Measurements from ENCODE around the gene HOXC4.

Gene HOXC4
- total RNA-seq, result 0 to 1.8 (median 0) reads per million in 17 experiments

DNA sequence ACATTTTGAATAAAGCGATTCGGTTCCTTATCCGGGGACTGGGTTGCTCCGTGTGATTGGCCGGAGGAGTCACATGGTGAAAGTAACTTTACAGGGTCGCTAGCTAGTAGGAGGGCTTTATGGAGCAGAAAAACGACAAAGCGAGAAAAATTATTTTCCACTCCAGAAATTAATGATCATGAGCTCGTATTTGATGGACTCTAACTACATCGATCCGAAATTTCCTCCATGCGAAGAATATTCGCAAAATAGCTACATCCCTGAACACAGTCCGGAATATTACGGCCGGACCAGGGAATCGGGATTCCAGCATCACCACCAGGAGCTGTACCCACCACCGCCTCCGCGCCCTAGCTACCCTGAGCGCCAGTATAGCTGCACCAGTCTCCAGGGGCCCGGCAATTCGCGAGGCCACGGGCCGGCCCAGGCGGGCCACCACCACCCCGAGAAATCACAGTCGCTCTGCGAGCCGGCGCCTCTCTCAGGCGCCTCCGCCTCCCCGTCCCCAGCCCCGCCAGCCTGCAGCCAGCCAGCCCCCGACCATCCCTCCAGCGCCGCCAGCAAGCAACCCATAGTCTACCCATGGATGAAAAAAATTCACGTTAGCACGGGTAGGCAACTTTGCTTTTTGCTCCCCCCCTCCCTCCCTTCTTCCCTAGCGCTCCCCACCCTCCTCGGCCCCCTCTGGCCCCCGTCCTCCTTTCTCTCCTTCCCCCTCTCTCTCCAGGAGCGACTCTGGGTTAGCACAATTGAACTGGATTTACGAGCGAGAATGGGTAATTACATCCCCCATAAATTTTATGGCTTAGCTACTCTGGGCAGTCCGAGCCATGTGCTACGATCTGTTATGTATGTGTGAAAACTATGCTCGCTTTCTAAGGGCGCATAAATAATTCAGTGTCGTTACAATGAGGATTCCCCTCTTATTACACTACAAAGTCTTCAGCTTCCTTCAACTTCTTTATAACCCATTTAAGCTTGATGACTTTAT is at the start of gene HOXC4:
Gene HOXC4, plus strand, starts transcription at position 85 of the 991 bp plus-strand sequence. Its CDS starts 88 bp downstream, at position 173.
- DNase-seq, result no peak

DNA sequence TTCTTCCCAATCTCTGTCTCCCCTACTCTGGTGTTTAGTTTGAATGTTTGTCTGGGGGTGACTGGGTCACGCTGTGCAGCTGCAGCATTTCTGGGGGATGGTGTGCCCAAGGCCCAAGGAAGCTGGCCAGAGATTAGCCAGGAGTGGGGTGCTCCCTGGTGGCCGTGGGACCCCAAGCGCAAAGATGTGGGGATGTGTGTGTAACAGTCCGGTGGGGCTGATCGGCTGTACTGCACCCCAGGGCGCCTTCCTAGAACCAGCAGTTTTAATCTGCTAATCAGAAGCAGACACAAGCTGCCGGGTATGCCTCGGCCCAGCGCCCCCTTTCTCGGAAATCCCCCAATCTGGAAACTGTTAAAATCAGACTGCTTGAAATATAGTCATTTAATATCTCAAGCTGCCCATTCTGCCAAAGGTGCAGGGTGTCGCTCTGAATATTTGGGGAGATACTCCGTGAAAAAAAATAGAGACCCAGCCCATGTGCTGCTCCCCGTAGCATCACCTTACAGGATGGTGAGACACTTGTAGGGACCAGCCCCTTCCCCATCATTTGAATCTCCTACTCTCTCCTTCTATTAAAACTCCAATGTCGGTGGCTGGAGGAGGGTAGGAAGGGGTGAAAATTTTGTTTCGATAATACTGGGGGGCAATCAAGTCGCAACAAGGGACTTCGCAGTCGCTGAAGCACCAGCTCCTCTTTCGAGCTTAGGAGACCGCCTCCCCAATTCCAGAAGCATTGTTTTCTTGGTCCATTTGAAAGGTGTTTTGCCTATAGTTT is 49.4 kb upstream of the HOXC4 start:
- DNase-seq, result no peak

GRCh38 chr12:54004841-54005530 is 48.6 kb upstream of the HOXC4 start:
- no peak for DNase-seq

GRCh38 chr12:54005531-54005852 is 48.1 kb upstream of the HOXC4 start:
- no peak for DNase-seq

DNA sequence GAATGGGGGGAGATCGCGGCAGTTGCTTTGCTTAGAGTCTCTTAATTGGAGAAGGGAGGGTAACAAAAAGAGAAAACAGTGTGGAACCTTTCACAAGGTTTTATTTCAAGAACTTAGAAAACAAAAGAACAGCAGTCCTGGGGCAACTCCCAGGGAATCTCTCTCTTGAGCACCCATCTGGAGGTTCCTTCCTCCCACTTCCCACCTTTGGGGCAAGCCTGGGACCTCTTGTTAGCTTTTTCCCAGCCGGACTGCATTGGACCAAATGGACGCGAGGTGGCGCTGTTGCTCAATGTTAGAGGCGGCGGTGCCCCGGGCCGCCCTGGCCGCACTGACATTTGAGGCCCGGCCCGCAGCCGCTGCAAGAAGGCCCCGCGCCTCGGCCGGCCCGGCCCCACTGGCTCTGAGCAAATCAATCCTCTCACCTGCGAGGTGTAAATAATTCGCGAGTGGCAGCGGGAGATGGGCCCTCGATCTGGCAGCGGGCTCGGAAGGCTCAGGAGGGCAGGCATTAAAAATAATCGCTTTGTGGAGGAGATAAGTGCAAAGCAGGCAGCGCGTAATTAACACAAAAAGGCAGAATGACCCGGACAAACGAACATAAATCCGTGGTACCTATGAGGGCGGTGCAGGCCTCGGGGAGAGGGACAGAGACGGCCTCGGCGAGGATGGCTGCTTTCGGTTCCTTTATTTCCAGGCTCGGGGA is 47.6 kb upstream of the HOXC4 start:
- DNase-seq, result peak; percentile 82 to 91 (median 90)

DNA sequence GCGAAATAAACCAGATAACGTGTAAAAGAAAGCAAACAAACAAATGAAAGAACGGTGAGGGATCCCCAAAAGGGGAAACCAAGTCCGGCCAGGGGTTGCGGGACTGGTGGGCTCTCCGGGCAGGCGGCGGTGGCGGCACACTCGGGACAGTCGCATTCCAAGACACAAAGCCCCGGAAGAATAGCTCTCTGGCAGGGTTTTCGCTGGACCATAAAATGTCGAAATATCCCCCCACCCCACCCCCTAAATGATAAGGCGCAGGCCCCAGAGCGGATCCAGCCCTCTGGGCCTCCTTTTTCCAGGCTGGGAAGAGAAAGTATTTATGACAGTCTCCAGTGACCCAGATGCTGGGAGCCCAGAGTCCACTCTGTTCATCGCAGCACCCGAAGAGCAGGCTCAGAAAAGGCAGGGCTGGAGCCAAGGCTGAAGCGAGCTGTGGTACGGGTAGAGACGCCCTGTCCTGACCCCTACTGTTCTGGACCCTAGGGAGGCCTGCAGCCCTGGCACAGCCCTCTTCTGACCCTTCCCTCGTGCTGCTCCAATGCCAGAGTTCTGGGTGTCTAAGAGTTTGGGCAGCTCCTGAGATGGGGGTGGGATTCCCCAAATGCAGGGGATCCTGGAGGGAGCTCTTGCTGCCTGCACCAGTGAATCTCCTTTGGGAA is 46.9 kb upstream of the HOXC4 start:
- no peak for DNase-seq

DNA sequence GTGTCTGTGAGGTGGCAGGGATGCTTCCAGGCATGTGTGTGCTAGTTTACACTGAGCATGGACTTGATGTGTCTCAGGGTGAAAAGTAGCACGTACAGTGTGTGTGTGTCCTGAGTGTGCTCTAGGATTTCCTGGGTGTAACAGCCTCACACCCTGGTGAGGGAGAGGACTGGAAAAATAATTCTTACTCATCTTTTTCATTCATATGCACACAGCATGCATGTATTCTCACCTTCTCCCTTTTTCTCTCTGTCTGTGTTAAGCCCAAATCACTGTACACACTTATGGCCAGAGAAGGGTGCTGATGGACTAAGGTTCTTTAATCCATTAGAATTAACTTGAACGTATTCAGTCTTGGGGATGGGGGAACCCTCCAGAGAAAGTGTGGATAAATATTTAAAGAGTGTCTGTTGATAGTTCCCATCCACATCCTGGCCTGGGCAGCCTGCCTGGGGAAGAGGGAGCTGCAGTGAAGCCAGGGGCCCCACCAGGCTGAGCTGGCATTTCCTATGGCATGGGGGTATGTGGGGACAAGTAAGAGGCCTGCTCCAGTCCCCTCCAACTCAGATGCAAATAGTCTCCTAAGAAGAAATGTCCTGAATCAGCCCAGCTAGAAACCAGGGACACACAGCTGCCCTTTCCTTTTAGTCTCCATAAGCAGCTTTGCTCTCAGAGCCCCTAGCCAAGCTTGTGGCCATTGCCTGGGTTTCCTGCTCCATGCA is 45.9 kb upstream of the HOXC4 start:
- no peak for DNase-seq

DNA sequence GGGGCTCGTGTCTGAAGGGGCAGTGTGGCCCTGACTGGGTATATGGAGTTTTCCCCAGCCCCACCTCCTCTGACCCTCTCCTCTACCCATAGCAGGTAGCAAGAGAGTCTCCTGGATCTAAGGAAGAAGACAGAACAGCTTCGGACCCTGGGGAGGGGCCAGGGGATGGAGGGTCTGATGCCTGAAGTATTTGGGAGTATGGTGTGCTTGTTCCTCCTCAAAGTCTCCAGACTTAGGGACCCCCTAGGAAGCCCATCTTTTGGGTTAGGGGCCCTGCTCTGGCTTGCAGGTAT is 45.4 kb upstream of the HOXC4 start:
- no peak for DNase-seq

DNA sequence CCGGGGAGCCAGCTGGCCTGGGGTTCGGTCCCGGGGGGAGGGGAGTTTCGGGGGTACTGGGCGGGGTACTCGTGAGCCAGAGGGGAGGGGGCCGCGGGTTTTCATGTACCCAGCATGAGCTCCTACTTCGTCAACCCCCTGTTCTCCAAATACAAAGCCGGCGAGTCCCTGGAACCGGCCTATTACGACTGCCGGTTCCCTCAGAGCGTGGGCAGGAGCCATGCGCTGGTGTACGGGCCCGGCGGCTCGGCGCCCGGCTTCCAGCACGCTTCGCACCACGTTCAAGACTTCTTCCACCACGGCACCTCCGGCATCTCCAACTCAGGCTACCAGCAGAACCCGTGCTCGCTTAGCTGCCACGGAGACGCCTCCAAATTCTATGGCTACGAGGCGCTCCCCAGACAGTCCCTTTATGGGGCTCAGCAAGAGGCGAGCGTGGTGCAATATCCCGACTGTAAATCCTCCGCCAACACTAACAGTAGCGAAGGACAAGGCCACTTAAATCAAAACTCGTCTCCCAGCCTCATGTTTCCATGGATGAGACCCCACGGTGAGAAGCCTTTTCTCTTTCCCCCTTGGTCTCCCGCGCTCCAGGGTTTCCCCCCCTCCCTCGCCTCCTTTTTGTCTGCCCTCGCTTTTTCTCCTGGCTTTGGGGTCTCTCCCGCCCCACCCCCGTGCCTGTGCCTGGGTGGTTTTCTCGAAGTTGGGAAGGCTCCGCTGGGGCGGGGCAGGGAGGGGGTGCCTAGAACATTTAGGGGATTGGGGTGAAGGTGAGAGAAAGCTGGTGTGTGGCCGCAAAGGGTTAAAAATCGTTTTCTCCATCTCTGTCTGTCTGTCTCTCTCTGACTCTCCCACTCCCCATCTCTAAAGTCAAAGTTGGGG is 44.2 kb upstream of the HOXC4 start:
- DNase-seq, result peak; percentile 23 to 63 (median 46)

GRCh38 chr12:54010053-54010971 is 43.3 kb upstream of the HOXC4 start:
- no peak for DNase-seq

DNA sequence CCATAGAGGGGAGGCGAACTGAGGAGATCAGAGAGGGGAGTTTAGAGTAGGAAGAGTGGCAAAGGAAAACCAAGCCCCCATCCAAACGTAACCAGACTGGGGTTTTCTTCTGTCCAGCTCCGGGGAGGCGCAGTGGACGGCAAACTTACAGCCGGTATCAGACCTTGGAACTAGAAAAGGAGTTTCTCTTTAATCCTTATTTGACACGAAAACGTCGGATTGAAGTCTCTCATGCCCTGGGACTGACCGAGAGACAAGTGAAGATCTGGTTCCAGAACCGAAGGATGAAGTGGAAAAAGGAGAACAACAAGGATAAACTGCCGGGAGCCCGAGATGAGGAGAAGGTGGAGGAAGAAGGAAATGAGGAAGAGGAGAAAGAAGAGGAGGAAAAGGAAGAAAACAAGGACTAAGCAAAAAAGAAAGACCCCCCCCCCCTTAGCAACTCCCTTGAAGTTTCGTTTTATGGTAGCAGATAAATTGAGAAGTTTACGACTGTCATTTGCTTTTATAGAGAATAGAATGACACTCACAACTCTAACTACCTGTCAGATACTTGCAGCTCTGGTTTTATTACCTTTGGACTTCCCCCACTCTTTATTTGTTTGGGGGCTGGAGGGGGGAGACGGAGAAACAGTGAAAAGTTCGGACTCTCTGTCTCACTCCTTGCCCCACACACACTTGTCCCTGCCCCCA is 42.5 kb upstream of the HOXC4 start:
- DNase-seq, result no peak

- DNase-seq, result no peak
These were observed 41.7 kb upstream of the HOXC4 start for GRCh38 chr12:54011665-54012532.

- no peak for DNase-seq
These were observed 40.8 kb upstream of the HOXC4 start for GRCh38 chr12:54012631-54013409.

GRCh38 chr12:54014377-54015017 is 39.1 kb upstream of the HOXC4 start:
- no peak for DNase-seq

- DNase-seq, result no peak
These were observed 38.4 kb upstream of the HOXC4 start for GRCh38 chr12:54015018-54015931.
